ENCODE data around the gene RSPRY1. TPM values are rescaled to one million over a fixed set of nuclear protein-coding genes. Genes with fewer than 3 reads are reported as not detected.

RSPRY1 gene
- total RNA-seq, 4 donors from 2014 or later = 27.9 to 77.7 (median 53.2) TPM

DNA sequence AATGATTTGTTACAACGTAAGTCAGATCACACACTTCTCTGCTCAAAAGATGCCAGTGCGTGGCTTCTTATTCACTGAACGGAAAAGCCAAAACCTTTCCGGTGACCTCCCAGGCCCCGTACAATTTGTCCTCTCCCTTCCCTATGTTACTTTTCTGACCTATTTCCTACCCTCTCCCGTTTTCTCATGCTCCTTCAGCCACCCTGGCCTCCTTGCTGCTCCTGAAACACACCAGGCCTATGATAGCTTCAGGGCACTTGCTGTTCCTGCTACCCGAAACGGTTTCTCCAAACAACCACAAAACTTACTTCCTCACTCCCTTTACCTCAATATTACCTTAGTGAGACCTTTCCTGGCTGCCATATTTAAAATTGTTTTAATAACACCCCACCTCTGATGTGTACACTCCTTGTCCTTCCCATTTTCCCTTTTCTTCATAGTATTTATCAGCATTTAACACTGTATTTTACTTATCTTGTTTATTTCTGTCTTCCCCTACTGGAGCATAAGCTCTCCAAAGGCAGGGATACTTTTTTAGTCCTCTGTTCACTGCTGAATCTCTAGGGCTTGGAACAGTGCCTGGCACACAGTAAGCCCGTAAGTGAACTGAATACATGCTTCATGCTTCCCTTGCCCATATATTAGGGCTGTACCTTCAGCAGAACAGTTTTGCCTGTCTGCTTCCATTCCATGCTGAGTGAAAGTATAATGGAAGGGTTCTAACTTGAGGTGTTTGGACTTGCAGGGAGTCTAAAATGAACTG, 48.0 kb downstream of the RSPRY1 start:
- Histone ChIP-seq H3K36me3 (no peaks in the 10 kb centered on the region), H3K9me3 (no peaks in the 10 kb centered on the region), H3K27ac (no peak overlapping the region), H3K27me3 (no peaks in the 10 kb centered on the region), H3K4me1 (no peaks in the 10 kb centered on the region), H3K4me3 (no peak overlapping the region)
- TF ChIP-seq, protein P1, sequence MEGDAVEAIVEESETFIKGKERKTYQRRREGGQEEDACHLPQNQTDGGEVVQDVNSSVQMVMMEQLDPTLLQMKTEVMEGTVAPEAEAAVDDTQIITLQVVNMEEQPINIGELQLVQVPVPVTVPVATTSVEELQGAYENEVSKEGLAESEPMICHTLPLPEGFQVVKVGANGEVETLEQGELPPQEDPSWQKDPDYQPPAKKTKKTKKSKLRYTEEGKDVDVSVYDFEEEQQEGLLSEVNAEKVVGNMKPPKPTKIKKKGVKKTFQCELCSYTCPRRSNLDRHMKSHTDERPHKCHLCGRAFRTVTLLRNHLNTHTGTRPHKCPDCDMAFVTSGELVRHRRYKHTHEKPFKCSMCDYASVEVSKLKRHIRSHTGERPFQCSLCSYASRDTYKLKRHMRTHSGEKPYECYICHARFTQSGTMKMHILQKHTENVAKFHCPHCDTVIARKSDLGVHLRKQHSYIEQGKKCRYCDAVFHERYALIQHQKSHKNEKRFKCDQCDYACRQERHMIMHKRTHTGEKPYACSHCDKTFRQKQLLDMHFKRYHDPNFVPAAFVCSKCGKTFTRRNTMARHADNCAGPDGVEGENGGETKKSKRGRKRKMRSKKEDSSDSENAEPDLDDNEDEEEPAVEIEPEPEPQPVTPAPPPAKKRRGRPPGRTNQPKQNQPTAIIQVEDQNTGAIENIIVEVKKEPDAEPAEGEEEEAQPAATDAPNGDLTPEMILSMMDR (IDR thresholded peaks at IDR 0.05) = no peak
- TF ChIP-seq POLR2A (IDR thresholded peaks at IDR 0.05) = no peak
- intact Hi-C loops (cut with DNase I; ENCODE audit: low total_unique reads) = no loop called here
- no peak for DNase-seq

- Histone ChIP-seq H3K36me3 (no peaks in the 10 kb centered on the region), H3K4me3 (no peak overlapping the region), H3K9me3 (no peaks in the 10 kb centered on the region), H3K4me1 (no peaks in the 10 kb centered on the region), H3K27me3 (no peaks in the 10 kb centered on the region), H3K27ac (no peak overlapping the region)
- TF ChIP-seq, protein P1 (IDR thresholded peaks at IDR 0.05) = no peak
- TF ChIP-seq POLR2A (IDR thresholded peaks at IDR 0.05) = no peak
- intact Hi-C loops (cut with DNase I; ENCODE audit: low total_unique reads) = no loop called here
- DNase-seq = no peak
Observed at GRCh38 chr16:57234707-57235092, 48.6 kb downstream of the RSPRY1 start.

DNA sequence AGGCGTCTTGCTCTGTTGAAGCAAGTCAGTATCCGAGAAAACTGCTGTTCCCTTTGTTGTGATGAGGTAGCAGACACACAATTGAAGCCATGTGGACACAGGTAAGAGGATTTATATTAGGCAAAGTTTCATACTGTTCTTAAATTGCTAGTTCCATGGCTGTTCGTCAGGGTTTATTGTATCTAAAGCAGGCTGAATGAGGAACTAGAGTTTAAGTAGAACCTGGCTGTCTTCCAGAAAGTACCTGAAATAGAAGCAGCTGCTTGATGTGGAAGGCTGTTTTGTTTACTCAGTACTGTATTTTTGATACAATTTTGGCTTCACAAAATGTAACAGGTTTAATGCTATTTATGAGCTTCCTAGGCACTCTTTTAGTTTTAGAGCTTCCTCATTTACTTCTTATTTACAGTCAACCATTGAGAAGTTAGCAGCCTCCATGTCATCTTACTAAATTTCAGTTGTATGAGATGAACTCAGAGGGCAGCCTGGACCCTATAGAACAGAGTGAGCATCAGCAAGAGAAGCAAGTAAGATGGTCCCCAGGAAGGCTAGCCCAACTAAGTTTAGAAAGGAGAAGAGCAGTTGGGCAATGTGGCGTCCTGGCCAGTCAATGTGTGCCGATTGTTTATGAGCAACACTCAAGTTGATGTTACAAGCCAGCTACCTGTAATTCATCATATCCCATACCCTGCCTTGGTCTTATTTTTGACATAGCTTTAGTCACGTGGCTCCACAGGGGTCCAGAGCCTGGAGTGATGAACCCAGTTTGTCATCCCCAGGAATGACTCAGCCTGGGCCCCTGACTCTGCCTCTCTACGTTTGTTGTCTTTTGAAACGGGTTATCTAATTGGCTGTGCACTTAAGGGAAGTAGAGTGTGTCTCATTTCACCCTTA, 49.2 kb downstream of the RSPRY1 start:
- intact Hi-C loops (cut with DNase I; ENCODE audit: low total_unique reads) = no loop called here
- Histone ChIP-seq H3K27me3 (no peaks in the 10 kb centered on the region), H3K36me3 (no peaks in the 10 kb centered on the region), H3K27ac (no peak overlapping the region), H3K4me3 (no peak overlapping the region), H3K9me3 (no peaks in the 10 kb centered on the region), H3K4me1 (no peaks in the 10 kb centered on the region)
- TF ChIP-seq, protein P1 (IDR thresholded peaks at IDR 0.05) = no peak
- TF ChIP-seq POLR2A (IDR thresholded peaks at IDR 0.05) = no peak
- DNase-seq = no peak

- no peaks in the 10 kb centered on the region for H3K9me3 ChIP-seq
- TF ChIP-seq POLR2A (IDR thresholded peaks at IDR 0.05) = no peak
- intact Hi-C loops (cut with DNase I; ENCODE audit: low total_unique reads) = no loop called here
- no peak overlapping the region for H3K4me3 ChIP-seq
- H3K4me1 ChIP-seq = no peaks in the 10 kb centered on the region
- no peak overlapping the region for H3K27ac ChIP-seq
- no peak for DNase-seq
- no peaks in the 10 kb centered on the region for H3K27me3 ChIP-seq
- H3K36me3 ChIP-seq = no peaks in the 10 kb centered on the region
Observed at GRCh38 chr16:57236022-57236350, 49.9 kb downstream of the RSPRY1 start.

DNA sequence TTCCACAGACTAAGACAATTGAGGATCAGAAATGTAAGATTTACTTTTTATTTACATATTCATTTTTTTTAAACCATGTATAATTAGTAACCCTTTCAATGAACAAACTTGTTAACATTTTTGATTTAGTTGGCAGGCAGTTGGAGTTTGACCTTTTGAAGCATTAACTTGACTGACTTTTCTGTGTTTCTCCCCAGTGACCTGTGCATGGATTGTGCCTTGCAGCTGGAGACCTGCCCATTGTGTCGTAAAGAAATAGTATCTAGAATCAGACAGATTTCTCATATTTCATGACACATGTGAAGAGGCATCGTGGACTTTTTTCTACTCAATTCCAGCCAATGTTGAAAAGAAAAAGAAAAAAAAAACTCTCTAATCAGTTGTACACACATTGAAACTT, 52.6 kb downstream of the RSPRY1 start:
- intact Hi-C loops (cut with DNase I; ENCODE audit: low total_unique reads) = no loop called here
- H3K36me3 ChIP-seq = no peaks in the 10 kb centered on the region
- no peaks in the 10 kb centered on the region for H3K27me3 ChIP-seq
- no peaks in the 10 kb centered on the region for H3K9me3 ChIP-seq
- no peak overlapping the region for H3K27ac ChIP-seq
- no peak overlapping the region for H3K4me3 ChIP-seq
- DNase-seq = no peak
- H3K4me1 ChIP-seq = no peaks in the 10 kb centered on the region
- TF ChIP-seq, protein P1 (IDR thresholded peaks at IDR 0.05) = no peak
- no peak for TF ChIP-seq POLR2A (IDR thresholded peaks at IDR 0.05)

Measured in uterus (tissue), 4 donors.